HepG2 (cell line): ENCODE data around the gene CELF4. TPM values are rescaled to one million over a fixed set of nuclear protein-coding genes. Genes with fewer than 3 reads are reported as not detected.

ENCODE experiments used
- BRF2 ChIP-seq: sonication (generic); formaldehyde crosslinking; IDR thresholded peaks from 2 replicates; pipeline ENCODE4 v1.8.1; 2022; ENCODE audit warnings: mild to moderate bottlenecking, missing genetic modification reagents
- CEBPB ChIP-seq: IDR thresholded peaks from 2 replicates; pipeline ENCODE4 v1.6.1; 2011; ENCODE audit warnings: low read depth, low read length, improper control_type of control experiment, borderline replicate concordance
- DNMT3B ChIP-seq: conservative IDR thresholded peaks from 2 replicates; pipeline ENCODE4 v1.6.1; 2016; ENCODE audit warnings: missing biosample characterization, control low read depth
- FOXP4 ChIP-seq: sonication (generic); formaldehyde crosslinking; IDR thresholded peaks from 2 replicates; pipeline ENCODE4 v1.4.0; 2020; ENCODE audit warnings: missing genetic modification reagents
- IKZF5 ChIP-seq: IDR thresholded peaks from 2 replicates; pipeline ENCODE4 v1.6.1; 2018; ENCODE audit warnings: missing genetic modification reagents, mild to moderate bottlenecking, missing compliant biosample characterization
- JUN ChIP-seq: sonication (generic); formaldehyde crosslinking; IDR thresholded peaks from 2 replicates; pipeline ENCODE4 v1.4.0; 2020; ENCODE audit warnings: mild to moderate bottlenecking, missing genetic modification reagents
- JUNB ChIP-seq: sonication (generic); formaldehyde crosslinking; IDR thresholded peaks from 2 replicates; pipeline ENCODE4 v1.8.0; 2022; ENCODE audit warnings: missing genetic modification reagents, mild to moderate bottlenecking, borderline replicate concordance
- PLRG1 ChIP-seq: fragments of 450-650 bp; conservative IDR thresholded peaks from 2 replicates; pipeline ENCODE4 v1.6.1; 2016
- PLSCR1 ChIP-seq: sonication (generic); formaldehyde crosslinking; IDR thresholded peaks from 2 replicates; pipeline ENCODE4 v1.5.0; 2020; ENCODE audit warnings: missing genetic modification reagents, mild to moderate bottlenecking, borderline replicate concordance
- TAF1 ChIP-seq: sonication (generic); formaldehyde crosslinking; IDR thresholded peaks from 2 replicates; pipeline ENCODE4 v1.4.0; 2020; ENCODE audit warnings: missing genetic modification reagents
- ZBTB1 ChIP-seq: sonication (generic); formaldehyde crosslinking; IDR thresholded peaks from 2 replicates; pipeline ENCODE4 v1.4.0; 2020; ENCODE audit warnings: missing genetic modification reagents, borderline replicate concordance
- ZNF264 ChIP-seq: sonication (generic); formaldehyde crosslinking; IDR thresholded peaks from 2 replicates; pipeline ENCODE4 v1.4.0; 2020; ENCODE audit warnings: missing genetic modification reagents
- ZNF543 ChIP-seq: sonication (generic); formaldehyde crosslinking; IDR thresholded peaks from 2 replicates; pipeline ENCODE4 v1.4.0; 2020; ENCODE audit warnings: mild to moderate bottlenecking, missing genetic modification reagents
- ZNF567 ChIP-seq: sonication (generic); formaldehyde crosslinking; IDR thresholded peaks from 2 replicates; pipeline ENCODE4 v1.8.1; 2023; ENCODE audit warnings: mild to moderate bottlenecking, missing genetic modification reagents, borderline replicate concordance
- ZNF629 ChIP-seq: sonication (generic); formaldehyde crosslinking; conservative IDR thresholded peaks from 2 replicates; pipeline ENCODE4 v1.5.0; 2020; ENCODE audit warnings: missing genetic modification reagents
- ZNF737 ChIP-seq: sonication (generic); formaldehyde crosslinking; IDR thresholded peaks from 2 replicates; pipeline ENCODE4 v1.5.0; 2020; ENCODE audit warnings: missing genetic modification reagents, mild to moderate bottlenecking, borderline replicate concordance
- ZNF784 ChIP-seq: sonication (generic); formaldehyde crosslinking; IDR thresholded peaks from 2 replicates; pipeline ENCODE4 v1.5.1; 2020; ENCODE audit warnings: missing genetic modification reagents, mild to moderate bottlenecking, borderline replicate concordance
- ZNF788 ChIP-seq: sonication (generic); formaldehyde crosslinking; IDR thresholded peaks from 2 replicates; pipeline ENCODE4 v1.5.0; 2020; ENCODE audit warnings: mild to moderate bottlenecking, missing genetic modification reagents, borderline replicate concordance
- ZNF850 ChIP-seq: sonication (generic); formaldehyde crosslinking; conservative IDR thresholded peaks from 2 replicates; pipeline ENCODE4 v1.9.0; 2021; ENCODE audit warnings: mild to moderate bottlenecking, missing genetic modification reagents
- polyA plus RNA-seq, 8 experiments: library from polyadenylated mRNA; depleted of rRNA in 3 of 8; stranded (reverse) in 7 of 8; unstranded in 1 of 8; fragments of >200 nt; fragmentation: Illumina TruSeq in 4 of 8; extraction: Trizol in 4 of 8; gene quantifications; 2 replicates each; pipeline versions ENCODE4 v1.2.1 to v1.2.3, GENCODE V29; 2011 to 2016; ENCODE audit warnings: low read depth in 4 of 8, missing spikeins in 1 of 8, mixed read lengths in 1 of 8; ENCODE audit not compliant: insufficient read depth in 1 of 8
- total RNA-seq, 5 experiments: library from RNA; depleted of rRNA; stranded (reverse); fragments of >200 nt; fragmentation: Illumina TruSeq; extraction: Trizol; gene quantifications; 2 replicates each; pipeline ENCODE4 v1.2.3, GENCODE V29; 2016; ENCODE audit warnings: low read depth in 1 of 5
- TF ChIP-seq, protein P1 (sequence below): IDR thresholded peaks from 2 replicates; pipeline ENCODE4 v1.6.1; 2016; ENCODE audit warnings: missing biosample characterization, missing genetic modification reagents, low read depth
- TF ChIP-seq, protein P2 (sequence below): sonication (generic); formaldehyde crosslinking; IDR thresholded peaks from 2 replicates; pipeline ENCODE4 v1.5.1; 2020; ENCODE audit warnings: missing genetic modification reagents, mild to moderate bottlenecking, borderline replicate concordance

Gene CELF4
- total and polyA plus RNA-seq, 2 of the 13 experiments (the other 11 are each of a cell fraction or from before 2014, with no cell fraction given) = not detected

DNA sequence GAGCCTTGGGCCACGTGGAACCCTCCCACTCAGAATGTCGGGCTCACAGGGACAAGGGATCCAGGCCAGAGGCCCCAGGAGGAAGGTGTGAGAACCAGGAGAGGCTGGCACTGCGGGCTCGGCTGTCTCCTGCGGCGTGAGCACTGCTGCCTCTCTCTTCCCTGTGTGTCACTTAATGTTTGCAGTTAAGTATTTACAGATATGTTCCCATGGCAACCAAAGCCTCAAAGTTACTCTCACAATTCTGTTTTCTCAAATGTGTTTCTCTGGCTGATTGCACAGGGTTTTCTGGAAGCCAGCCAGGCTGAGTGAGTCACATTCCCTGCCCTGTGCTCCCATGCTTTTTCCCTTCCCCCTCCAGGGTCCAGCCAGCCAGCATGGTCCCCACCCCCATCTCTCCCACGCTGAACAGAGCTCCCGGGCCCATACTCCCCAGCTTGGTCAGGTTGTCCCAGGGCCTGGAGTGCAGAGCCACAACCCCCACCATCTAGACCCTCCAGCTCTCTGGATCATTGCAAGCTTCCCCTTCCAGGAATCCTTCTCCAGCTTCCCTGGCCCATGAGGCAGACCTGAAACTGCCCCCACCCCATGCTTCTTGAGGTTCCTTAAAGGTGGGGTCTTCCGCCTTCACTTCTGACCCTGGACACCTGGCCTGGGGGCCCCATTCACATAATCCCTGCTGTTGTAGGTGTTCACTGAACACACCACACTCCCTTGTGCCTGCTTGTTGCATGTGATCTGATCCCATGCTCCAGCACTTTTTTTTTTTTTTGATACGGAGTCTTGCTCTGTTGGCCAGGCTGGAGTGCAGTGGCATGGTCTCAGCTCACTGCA, 265.9 kb downstream of the CELF4 start (continued):
- TF ChIP-seq ZNF784 (CRISPR knock-in tag) (no peak), TAF1 (CRISPR knock-in tag) (no peak), ZBTB1 (CRISPR knock-in tag) (no peak), ZNF629 (CRISPR knock-in tag) (no peak), FOXP4 (CRISPR knock-in tag) (peak; percentile 60), ZNF788 (peak; percentile 40; the same call in 1 of the 2 replicates), DNMT3B (no peak), PLRG1 (no peak), JUN (no peak), CEBPB (peak; percentile 80), JUNB (CRISPR knock-in tag) (peak; percentile 85), ZNF543 (CRISPR knock-in tag) (0 out of 2 replicates have a peak, but pooled peaks have one; percentile 44), BRF2 (no peak), PLSCR1 (CRISPR knock-in tag) (no peak), ZNF737 (CRISPR knock-in tag) (no peak), ZNF567 (CRISPR knock-in tag) (no peak), ZNF264 (CRISPR knock-in tag) (no peak), IKZF5 (CRISPR knock-in tag) (peak; percentile 45; the same call in 1 of the 2 replicates), ZNF850 (CRISPR knock-in tag) (no peak)
- TF ChIP-seq, protein P1, sequence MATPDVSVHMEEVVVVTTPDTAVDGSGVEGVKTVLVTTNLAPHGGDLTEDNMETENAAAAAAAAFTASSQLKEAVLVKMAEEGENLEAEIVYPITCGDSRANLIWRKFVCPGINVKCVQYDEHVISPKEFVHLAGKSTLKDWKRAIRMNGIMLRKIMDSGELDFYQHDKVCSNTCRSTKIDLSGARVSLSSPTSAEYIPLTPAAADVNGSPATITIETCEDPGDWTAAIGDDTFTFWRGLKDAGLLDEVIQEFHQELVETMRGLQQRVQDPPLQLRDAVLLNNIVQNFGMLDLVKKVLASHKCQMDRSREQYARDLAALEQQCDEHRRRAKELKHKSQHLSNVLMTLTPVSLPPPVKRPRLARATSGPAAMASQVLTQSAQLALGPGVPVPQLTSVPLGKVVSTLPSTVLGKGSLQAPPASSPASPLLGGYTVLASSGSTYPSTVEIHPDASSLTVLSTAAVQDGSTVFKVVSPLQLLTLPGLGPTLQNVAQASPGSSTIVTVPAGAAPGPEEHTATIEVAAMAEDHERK = no peak
- TF ChIP-seq, protein P2, sequence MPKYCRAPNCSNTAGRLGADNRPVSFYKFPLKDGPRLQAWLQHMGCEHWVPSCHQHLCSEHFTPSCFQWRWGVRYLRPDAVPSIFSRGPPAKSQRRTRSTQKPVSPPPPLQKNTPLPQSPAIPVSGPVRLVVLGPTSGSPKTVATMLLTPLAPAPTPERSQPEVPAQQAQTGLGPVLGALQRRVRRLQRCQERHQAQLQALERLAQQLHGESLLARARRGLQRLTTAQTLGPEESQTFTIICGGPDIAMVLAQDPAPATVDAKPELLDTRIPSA = no peak
